Measurements from ENCODE around the gene NPRL2. TPM values are rescaled to one million over a fixed set of nuclear protein-coding genes. Genes with fewer than 3 reads are reported as not detected.

Gene NPRL2
- total and polyA plus RNA-seq, 12 donors: 13.0 to 29.8 (median 16.3) TPM

GRCh38 chr3:50340448-50341329 is 9.9 kb downstream of the NPRL2 start, which contains the start of gene RASSF1:
RASSF1 (minus strand) TSS chr3:50340836; CDS start chr3:50340805, 31 bp downstream.
- WGBS, 2 donors: 6 to 8% methylated on average over 63 to 85 of the region's 85 CpGs
- Histone ChIP-seq H3K27ac (peak within 1 kb of the TSS; percentile 51 to 100 (median 96)), H3K27me3 (no peaks in the 10 kb centered on the region), H3K4me3 (peak within 1 kb of the TSS; percentile 46 to 88 (median 64)), H3K9me3 (no peaks in the 10 kb centered on the region), H3K36me3 (peaks cover 0 to 5% (median 0%) of the 10 kb centered on the region in 9 donors), H3K4me1 (peaks cover 17 to 64% (median 51%) of the 10 kb centered on the region in 9 donors)
- ATAC-seq (peak; percentile 12 to 58 (median 38)), DNase-seq (peak; percentile 79 to 81)
- intact Hi-C loops (cut with DNase I): loop anchor here in 1 of 10 donors (10.0 kb wide), 1 partner anchor 1094 kb away; no protein-coding TSS in a partner anchor
- TF ChIP-seq CTCF (IDR thresholded peaks at IDR 0.05): peak in 1 of 9 donors; percentile 12

GRCh38 chr3:50340147-50340447 is 10.5 kb downstream of the NPRL2 start:
- Histone ChIP-seq H3K27ac (peak overlapping the region; percentile 51 to 100 (median 96)), H3K4me3 (peak overlapping the region; percentile 46 to 88 (median 64)), H3K9me3 (no peaks in the 10 kb centered on the region), H3K36me3 (peaks cover 0 to 7% (median 0%) of the 10 kb centered on the region in 9 donors), H3K27me3 (no peaks in the 10 kb centered on the region), H3K4me1 (peaks cover 11 to 64% (median 51%) of the 10 kb centered on the region in 9 donors)
- WGBS, 2 donors: 22 to 35% methylated on average over 9 of the region's 9 CpGs
- intact Hi-C loops (cut with DNase I): loop anchor here in 1 of 10 donors (10.0 kb wide), 1 partner anchor 1095 kb away; no protein-coding TSS in a partner anchor
- no peak for ATAC-seq
- no peak for TF ChIP-seq CTCF (IDR thresholded peaks at IDR 0.05)
- no peak for DNase-seq

- intact Hi-C loops (cut with DNase I): loop anchor here in 1 of 10 donors (5.0 to 10.0 kb wide), 2 partner anchors 37 to 1095 kb away; partner anchors contain the start of gene HYAL1
- DNase-seq (no peak), ATAC-seq (no peak)
- 84 to 89% methylated on average over 14 of the region's 14 CpGs for WGBS, 2 donors
- Histone ChIP-seq H3K9me3 (no peaks in the 10 kb centered on the region), H3K36me3 (peaks cover 0 to 12% (median 0%) of the 10 kb centered on the region in 9 donors), H3K27ac (peak overlapping the region; percentile 51 to 100 (median 96)), H3K27me3 (no peaks in the 10 kb centered on the region), H3K4me1 (peaks cover 11 to 66% (median 56%) of the 10 kb centered on the region in 9 donors), H3K4me3 (peak overlapping the region in 9 of 10 donors; percentile 47 to 88 (median 64))
- no peak for TF ChIP-seq CTCF (IDR thresholded peaks at IDR 0.05)
Observed at GRCh38 chr3:50339485-50340146, 11.0 kb downstream of the NPRL2 start.

GRCh38 chr3:50338965-50339364 is 11.6 kb downstream of the NPRL2 start:
- no peak for TF ChIP-seq CTCF (IDR thresholded peaks at IDR 0.05)
- peaks cover 15 to 72% (median 63%) of the 10 kb centered on the region in 9 donors for H3K4me1 ChIP-seq
- H3K27me3 ChIP-seq: no peaks in the 10 kb centered on the region
- H3K9me3 ChIP-seq: no peaks in the 10 kb centered on the region
- peaks cover 0 to 13% (median 0%) of the 10 kb centered on the region in 9 donors for H3K36me3 ChIP-seq
- no peak for ATAC-seq
- intact Hi-C loops (cut with DNase I): loop anchor here in 1 of 10 donors (5.0 kb wide), 1 partner anchor 37 kb away; the partner anchor contains the start of gene HYAL1
- DNase-seq: no peak
- H3K27ac ChIP-seq: peak overlapping the region in 9 of 10 donors; percentile 92 to 100 (median 97)
- 64 to 76% methylated on average over 5 of the region's 5 CpGs for WGBS, 2 donors
- peak overlapping the region in 7 of 10 donors; percentile 61 to 88 (median 73) for H3K4me3 ChIP-seq
